GM12875 (cell line): ENCODE results near the gene OR4K15.
"Not testable (repeated sequence)": the region's sequence is repeated elsewhere in the genome, so short reads cannot be mapped to it uniquely, and the experiment has no call there.

Experiments
- H3K4me3 ChIP-seq: one replicate; pipeline ENCODE4 v1.5.1; 2011; ENCODE audit warnings: low read depth, low read length, control low read depth
- CTCF ChIP-seq: IDR thresholded peaks from 2 replicates; pipeline ENCODE4 v1.5.1; 2011; ENCODE audit warnings: low read depth, mild to moderate bottlenecking, control low read depth, inconsistent platforms, low read length, moderate library complexity, borderline replicate concordance; ENCODE audit not compliant: insufficient read depth

OR4K15 gene

GRCh38 chr14:19975291-19975690 is at the start of gene OR4K15:
OR4K15 (plus strand) TSS chr14:19975591; CDS start chr14:19975591, 0 bp downstream.
- TF ChIP-seq CTCF, result no peak

DNA sequence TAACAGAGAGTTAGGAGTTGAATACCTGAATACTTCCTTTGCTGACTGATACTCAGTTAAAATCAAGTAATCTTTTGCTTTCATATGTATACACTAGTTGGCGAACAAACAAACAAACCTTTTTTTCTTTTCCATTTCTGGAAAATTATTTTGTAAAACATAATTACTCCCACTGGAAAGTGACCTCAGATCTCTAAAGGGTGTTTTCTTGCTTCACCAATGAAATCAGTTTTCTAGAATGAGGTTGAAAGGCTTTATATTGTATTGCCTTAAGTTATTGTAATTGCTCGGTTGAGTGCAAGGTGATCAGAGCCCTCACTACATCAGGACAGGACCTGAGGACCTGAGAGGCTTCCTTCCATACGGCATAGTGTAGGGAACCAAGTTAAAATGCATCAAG is 44.8 kb upstream of the OR4K15 start, which contains the start of gene OR4K1:
OR4K1 (plus strand) TSS at position 301 of the 400 bp plus-strand sequence. CDS start 4,750 bp downstream, outside the sequence.
- TF ChIP-seq CTCF, result no peak
- no peak within 1 kb of the TSS for H3K4me3 ChIP-seq

More at GRCh38 chr14:19975291-19975690, at the start of gene OR4K15:
- H3K4me3 ChIP-seq, result no peak within 1 kb of the TSS

- no peak for TF ChIP-seq CTCF
Measured at GRCh38 chr14:19941668-19942067, 33.7 kb upstream of the OR4K15 start.

GRCh38 chr14:19947413-19948090 is 27.8 kb upstream of the OR4K15 start:
- H3K4me3 ChIP-seq, result no peak overlapping the region
- TF ChIP-seq CTCF, result no peak

More at GRCh38 chr14:19941668-19942067, 33.7 kb upstream of the OR4K15 start:
- no peak overlapping the region for H3K4me3 ChIP-seq

DNA sequence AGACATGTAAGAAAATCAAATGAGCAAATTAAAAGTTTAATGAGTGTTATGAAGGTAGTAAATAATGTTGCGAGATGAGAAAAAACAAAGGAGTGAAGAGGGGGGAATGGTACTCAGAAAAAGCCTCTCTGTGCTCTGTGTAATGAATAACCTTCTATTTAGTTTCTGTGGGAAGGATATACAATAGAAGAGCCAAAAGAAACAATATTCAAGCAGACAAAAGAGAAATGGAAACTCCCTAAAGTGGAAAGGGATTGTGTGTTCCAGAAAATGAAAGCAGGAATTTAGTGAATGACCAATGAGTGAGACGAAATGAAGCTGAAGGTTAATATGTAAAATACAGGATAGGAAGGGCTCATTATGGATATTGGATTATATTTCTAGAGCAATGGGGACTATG is 26.2 kb upstream of the OR4K15 start:
- no peak overlapping the region for H3K4me3 ChIP-seq
- TF ChIP-seq CTCF, result no peak

DNA sequence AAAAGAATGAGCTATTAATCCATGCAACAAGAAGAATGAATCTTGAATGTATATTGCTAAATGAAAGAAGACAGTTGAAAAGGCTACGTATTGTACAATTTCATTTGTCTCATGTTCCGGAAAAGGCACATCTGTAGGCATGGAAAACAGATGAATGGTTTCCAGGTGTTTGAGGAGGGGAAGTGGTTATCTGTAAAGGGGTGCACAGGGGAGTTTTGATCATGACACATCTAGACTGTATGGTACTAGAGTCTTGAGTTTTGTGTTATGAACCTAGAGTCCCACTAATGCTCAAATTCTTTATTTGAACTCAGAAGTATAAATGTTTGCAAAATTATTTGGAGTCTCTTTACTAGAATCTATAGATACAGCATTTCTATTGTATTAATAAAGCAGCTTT is 5.7 kb upstream of the OR4K15 start:
- H3K4me3 ChIP-seq, result not testable (repeated sequence)

GRCh38 chr14:19974844-19975243 is 547 bp upstream of the OR4K15 start:
- H3K4me3 ChIP-seq, result no peak overlapping the region
- no peak for TF ChIP-seq CTCF
